ENCODE data around the gene SKAP2. TPM values are rescaled to one million over a fixed set of nuclear protein-coding genes. Genes with fewer than 3 reads are reported as not detected.
A peak's percentile ranks its signal among the peaks of the same experiment; 100 is the strongest.

Gene SKAP2
- total and polyA plus RNA-seq, 2 of the 13 experiments (the other 11 are each of a cell fraction or from before 2014, with no cell fraction given), result 3.6 to 12.9 TPM

GRCh38 chr7:26864309-26865093 is at the start of gene SKAP2 (continued):
- TF ChIP-seq ZHX2 (IDR thresholded peaks at IDR 0.05; ENCODE audit: low read depth) (peak; percentile 59; the same call in 1 of the 2 replicates), ZHX2 (CRISPR knock-in tag; IDR thresholded peaks at IDR 0.05; ENCODE audit: borderline replicate concordance) (no peak), MYC (CRISPR knock-in tag; IDR thresholded peaks at IDR 0.05; ENCODE audit: borderline replicate concordance) (peak; percentile 34; the same call in 1 of the 2 replicates), ZNF225 (CRISPR knock-in tag; IDR thresholded peaks at IDR 0.05) (no peak), NONO (IDR thresholded peaks at IDR 0.05) (no peak), NONO (CRISPR knock-in tag; conservative IDR thresholded peaks at IDR 0.05) (peak; percentile 51), KDM1A (CRISPR knock-in tag; IDR thresholded peaks at IDR 0.05) (no peak), NFATC3 (CRISPR knock-in tag; IDR thresholded peaks at IDR 0.05) (no peak; the same call in 1 of the 2 replicates), ZNF891 (CRISPR knock-in tag; IDR thresholded peaks at IDR 0.05) (peak; percentile 78; the same call in 1 of the 2 replicates), HNF4A (CRISPR knock-in tag; IDR thresholded peaks at IDR 0.05) (no peak), PPARG (CRISPR knock-in tag; conservative IDR thresholded peaks at IDR 0.05) (no peak), ZNF614 (CRISPR knock-in tag; IDR thresholded peaks at IDR 0.05; ENCODE audit: borderline replicate concordance) (no peak), ZNF407 (CRISPR knock-in tag; IDR thresholded peaks at IDR 0.05; ENCODE audit: not compliant biosample characterization) (peak; percentile 27), REL (CRISPR knock-in tag; conservative IDR thresholded peaks at IDR 0.05) (peak; percentile 70; the same call in 1 of the 2 replicates), EZH2 (conservative IDR thresholded peaks at IDR 0.05; ENCODE audit: low read depth, low read length) (no peak)
